IPS-18c (cell line): Measurements from ENCODE around the gene FRAS1.
A peak's percentile ranks its signal among the peaks of the same experiment; 100 is the strongest.
"Not testable (repeated sequence)": the region's sequence is repeated elsewhere in the genome, so short reads cannot be mapped to it uniquely, and the experiment has no call there.

Experiments used
- H3K4me3 ChIP-seq: 2 replicates; pipeline ENCODE4 v1.7.0; 2013; ENCODE audit warnings: low read depth, mild to moderate bottlenecking, low read length, moderate library complexity; ENCODE audit not compliant: insufficient read depth
- H3K9me3 ChIP-seq: one replicate; pipeline ENCODE4 v1.6.1; 2013; ENCODE audit warnings: mild to moderate bottlenecking, low read length, moderate library complexity; ENCODE audit not compliant: control insufficient read depth, insufficient read depth

The FRAS1 gene

GRCh38 chr4:78214078-78214477, 157.0 kb downstream of the FRAS1 start:
- Histone ChIP-seq H3K4me3 (no peak overlapping the region), H3K9me3 (no peaks in the 10 kb centered on the region)

- Histone ChIP-seq H3K4me3 (no peak overlapping the region), H3K9me3 (no peaks in the 10 kb centered on the region)
Observed at GRCh38 chr4:78217557-78217956, 160.4 kb downstream of the FRAS1 start.

GRCh38 chr4:78218260-78218659, 161.1 kb downstream of the FRAS1 start:
- H3K9me3 ChIP-seq = no peaks in the 10 kb centered on the region
- H3K4me3 ChIP-seq = no peak overlapping the region

- Histone ChIP-seq H3K4me3 (no peak overlapping the region), H3K9me3 (no peaks in the 10 kb centered on the region)
Observed at GRCh38 chr4:78219825-78220224, 162.7 kb downstream of the FRAS1 start.

GRCh38 chr4:78220283-78220682, 163.2 kb downstream of the FRAS1 start:
- Histone ChIP-seq H3K9me3 (no peaks in the 10 kb centered on the region), H3K4me3 (no peak overlapping the region)

- Histone ChIP-seq H3K4me3 (0 out of 2 replicates have a peak overlapping the region, but pooled peaks have one; percentile 11), H3K9me3 (no peaks in the 10 kb centered on the region)
Observed at GRCh38 chr4:78222575-78223186, 165.6 kb downstream of the FRAS1 start.

- Histone ChIP-seq H3K4me3 (no peak overlapping the region), H3K9me3 (no peaks in the 10 kb centered on the region)
Observed at GRCh38 chr4:78225236-78225635, 168.1 kb downstream of the FRAS1 start.

- no peaks in the 10 kb centered on the region for H3K9me3 ChIP-seq
- H3K4me3 ChIP-seq = no peak overlapping the region
Observed at GRCh38 chr4:78226279-78226678, 169.2 kb downstream of the FRAS1 start.

- Histone ChIP-seq H3K9me3 (no peaks in the 10 kb centered on the region), H3K4me3 (no peak overlapping the region)
Observed at GRCh38 chr4:78227411-78228057, 170.4 kb downstream of the FRAS1 start.

GRCh38 chr4:78235800-78236199, 178.7 kb downstream of the FRAS1 start:
- Histone ChIP-seq H3K9me3 (no peaks in the 10 kb centered on the region), H3K4me3 (no peak overlapping the region)

GRCh38 chr4:78237360-78237759, 180.2 kb downstream of the FRAS1 start:
- Histone ChIP-seq H3K9me3 (no peaks in the 10 kb centered on the region), H3K4me3 (no peak overlapping the region)

GRCh38 chr4:78242071-78242470, 184.9 kb downstream of the FRAS1 start:
- H3K4me3 ChIP-seq = no peak overlapping the region
- no peaks in the 10 kb centered on the region for H3K9me3 ChIP-seq

GRCh38 chr4:78244705-78245485, 187.8 kb downstream of the FRAS1 start:
- Histone ChIP-seq H3K9me3 (no peaks in the 10 kb centered on the region), H3K4me3 (no peak overlapping the region)

GRCh38 chr4:78247536-78248285, 190.6 kb downstream of the FRAS1 start:
- Histone ChIP-seq H3K4me3 (no peak overlapping the region), H3K9me3 (no peaks in the 10 kb centered on the region)

- Histone ChIP-seq H3K4me3 (no peak overlapping the region), H3K9me3 (peaks cover 4% of the 10 kb centered on the region)
Observed at GRCh38 chr4:78250500-78250899, 193.4 kb downstream of the FRAS1 start.

- not testable (repeated sequence) for H3K9me3 ChIP-seq, H3K4me3 ChIP-seq
Observed at GRCh38 chr4:78252773-78253172, 195.7 kb downstream of the FRAS1 start.

- peaks cover 4% of the 10 kb centered on the region for H3K9me3 ChIP-seq
- no peak overlapping the region for H3K4me3 ChIP-seq
Observed at GRCh38 chr4:78254893-78255292, 197.8 kb downstream of the FRAS1 start.
